OCI-LY3 (cell line): ENCODE measurements around the gene CACNA1G.

ENCODE experiments used
- CTCF ChIP-seq: fragments of 200-600, 300-600 bp; sonication (generic); IDR thresholded peaks from 2 replicates; pipeline ENCODE4 v1.5.1; 2014; ENCODE audit warnings: antibody characterized with exemption, low read length, low read depth
- EZH2phosphoT487 ChIP-seq: fragments of 200-600 bp; shearing (Covaris generic); IDR thresholded peaks from 2 replicates; pipeline ENCODE4 v1.6.1; 2018; ENCODE audit warnings: antibody characterized with exemption, mixed run types, low read depth

GRCh38 chr17:50627782-50628601, 67.5 kb downstream of the CACNA1G start:
- TF ChIP-seq CTCF, result no peak
- no peak for TF ChIP-seq EZH2phosphoT487
